HG02970 (cell line): ENCODE measurements around the gene ZFAND2B.

Source experiments
- ATAC-seq: cut with Tn5 transposase; IDR thresholded peaks from one replicate; pipeline ENCODE4 v1.9.1; 2021; ENCODE audit warnings: mild to moderate bottlenecking, moderate library complexity, moderate number of reproducible peaks; ENCODE audit not compliant: unreplicated experiment, low FRiP score

Gene ZFAND2B

GRCh38 chr2:219218732-219219701 lies 12.4 kb downstream of the ZFAND2B start, which contains the start of gene ABCB6:
TSS of gene ABCB6 (minus strand) at chr2:219218958. CDS start at chr2:219218673, 285 bp downstream.
- ATAC-seq: peak; percentile 74

- no peak for ATAC-seq
These were observed 13.4 kb downstream of the ZFAND2B start for GRCh38 chr2:219219784-219220532.

GRCh38 chr2:219220652-219221402 lies 14.2 kb downstream of the ZFAND2B start:
- ATAC-seq: no peak

- no peak for ATAC-seq
These were observed 15.5 kb downstream of the ZFAND2B start for GRCh38 chr2:219221957-219222518.

- no peak for ATAC-seq
These were observed 17.4 kb downstream of the ZFAND2B start for GRCh38 chr2:219223831-219224610.

- no peak for ATAC-seq
These were observed 18.8 kb downstream of the ZFAND2B start for GRCh38 chr2:219225350-219225749.

- ATAC-seq: no peak
These were observed 21.7 kb downstream of the ZFAND2B start for GRCh38 chr2:219228041-219228910.

- ATAC-seq: no peak
These were observed 22.3 kb downstream of the ZFAND2B start for GRCh38 chr2:219228911-219229304.

- ATAC-seq: peak; percentile 95
These were observed 22.9 kb downstream of the ZFAND2B start, which contains the start of the genes ANKZF1 and ATG9A for GRCh38 chr2:219229305-219230058. TSS of gene ANKZF1 (plus strand) at chr2:219229806. CDS start at chr2:219230258, 452 bp downstream. TSS of gene ATG9A (minus strand) at chr2:219229636. CDS start at chr2:219228024, 1,612 bp downstream.

GRCh38 chr2:219230059-219230540 lies 23.5 kb downstream of the ZFAND2B start:
- no peak for ATAC-seq

- ATAC-seq: no peak
These were observed 27.7 kb downstream of the ZFAND2B start for GRCh38 chr2:219234331-219234730.

- ATAC-seq: no peak
These were observed 36.7 kb downstream of the ZFAND2B start for GRCh38 chr2:219243291-219243761.

- ATAC-seq: no peak
These were observed 38.2 kb downstream of the ZFAND2B start for GRCh38 chr2:219244789-219245147.

GRCh38 chr2:219245148-219245898 lies 38.7 kb downstream of the ZFAND2B start, which contains the start of the genes GLB1L and STK16:
TSS of gene GLB1L (minus strand) at chr2:219245444. CDS start at chr2:219243573, 1,871 bp downstream.
TSS of gene STK16 (plus strand) at chr2:219245479. CDS start at chr2:219246000, 521 bp downstream.
- ATAC-seq: peak; percentile 63

GRCh38 chr2:219245899-219246230 lies 39.3 kb downstream of the ZFAND2B start:
- no peak for ATAC-seq

- no peak for ATAC-seq
These were observed 40.0 kb downstream of the ZFAND2B start for GRCh38 chr2:219246559-219246958.
